Measurements from ENCODE around the gene FBXO47.

The FBXO47 gene

DNA sequence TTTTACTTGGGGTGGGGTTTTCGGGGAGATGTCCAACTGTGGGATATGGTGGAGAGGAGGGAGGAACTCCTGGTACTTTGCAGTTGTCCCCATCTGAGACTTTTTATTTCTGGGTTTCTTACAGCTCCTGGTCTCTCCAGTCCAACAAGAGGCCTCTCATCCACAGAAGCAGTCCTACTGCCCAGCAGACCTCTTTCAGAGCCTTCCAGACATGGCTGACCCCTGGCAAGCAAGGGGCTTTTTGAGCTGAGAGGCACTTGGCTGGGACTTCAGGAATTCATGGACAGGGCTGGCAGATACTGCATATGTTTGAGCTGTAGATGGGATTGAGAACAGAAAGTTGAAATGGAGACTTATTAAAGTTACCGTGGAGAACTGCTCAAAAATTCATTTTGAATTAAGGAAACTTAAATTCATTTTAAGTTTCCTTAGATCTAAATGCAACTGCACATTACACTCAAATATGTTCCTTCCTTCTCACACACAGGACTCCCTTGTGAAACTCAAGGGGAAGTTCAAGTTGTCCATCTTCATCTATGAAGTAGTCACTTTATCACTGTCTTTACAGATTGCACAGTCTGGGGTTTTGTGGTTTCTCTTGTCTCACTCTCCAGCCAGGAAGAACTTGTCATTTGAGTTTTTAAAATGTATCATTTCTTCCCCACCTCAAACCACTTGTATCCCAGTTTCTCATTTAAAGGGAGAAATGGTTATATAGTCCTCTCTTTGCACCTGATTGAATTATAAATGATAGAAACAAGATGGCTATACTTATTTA lies 40.7 kb downstream of the FBXO47 start:
- H3K4me3 ChIP-seq (ENCODE audit: low read depth, low read length): no peak overlapping the region
- TF ChIP-seq, protein P1, sequence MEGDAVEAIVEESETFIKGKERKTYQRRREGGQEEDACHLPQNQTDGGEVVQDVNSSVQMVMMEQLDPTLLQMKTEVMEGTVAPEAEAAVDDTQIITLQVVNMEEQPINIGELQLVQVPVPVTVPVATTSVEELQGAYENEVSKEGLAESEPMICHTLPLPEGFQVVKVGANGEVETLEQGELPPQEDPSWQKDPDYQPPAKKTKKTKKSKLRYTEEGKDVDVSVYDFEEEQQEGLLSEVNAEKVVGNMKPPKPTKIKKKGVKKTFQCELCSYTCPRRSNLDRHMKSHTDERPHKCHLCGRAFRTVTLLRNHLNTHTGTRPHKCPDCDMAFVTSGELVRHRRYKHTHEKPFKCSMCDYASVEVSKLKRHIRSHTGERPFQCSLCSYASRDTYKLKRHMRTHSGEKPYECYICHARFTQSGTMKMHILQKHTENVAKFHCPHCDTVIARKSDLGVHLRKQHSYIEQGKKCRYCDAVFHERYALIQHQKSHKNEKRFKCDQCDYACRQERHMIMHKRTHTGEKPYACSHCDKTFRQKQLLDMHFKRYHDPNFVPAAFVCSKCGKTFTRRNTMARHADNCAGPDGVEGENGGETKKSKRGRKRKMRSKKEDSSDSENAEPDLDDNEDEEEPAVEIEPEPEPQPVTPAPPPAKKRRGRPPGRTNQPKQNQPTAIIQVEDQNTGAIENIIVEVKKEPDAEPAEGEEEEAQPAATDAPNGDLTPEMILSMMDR (IDR thresholded peaks at IDR 0.05; ENCODE audit: borderline replicate concordance, insufficient read depth, low read depth, low read length): no peak

DNA sequence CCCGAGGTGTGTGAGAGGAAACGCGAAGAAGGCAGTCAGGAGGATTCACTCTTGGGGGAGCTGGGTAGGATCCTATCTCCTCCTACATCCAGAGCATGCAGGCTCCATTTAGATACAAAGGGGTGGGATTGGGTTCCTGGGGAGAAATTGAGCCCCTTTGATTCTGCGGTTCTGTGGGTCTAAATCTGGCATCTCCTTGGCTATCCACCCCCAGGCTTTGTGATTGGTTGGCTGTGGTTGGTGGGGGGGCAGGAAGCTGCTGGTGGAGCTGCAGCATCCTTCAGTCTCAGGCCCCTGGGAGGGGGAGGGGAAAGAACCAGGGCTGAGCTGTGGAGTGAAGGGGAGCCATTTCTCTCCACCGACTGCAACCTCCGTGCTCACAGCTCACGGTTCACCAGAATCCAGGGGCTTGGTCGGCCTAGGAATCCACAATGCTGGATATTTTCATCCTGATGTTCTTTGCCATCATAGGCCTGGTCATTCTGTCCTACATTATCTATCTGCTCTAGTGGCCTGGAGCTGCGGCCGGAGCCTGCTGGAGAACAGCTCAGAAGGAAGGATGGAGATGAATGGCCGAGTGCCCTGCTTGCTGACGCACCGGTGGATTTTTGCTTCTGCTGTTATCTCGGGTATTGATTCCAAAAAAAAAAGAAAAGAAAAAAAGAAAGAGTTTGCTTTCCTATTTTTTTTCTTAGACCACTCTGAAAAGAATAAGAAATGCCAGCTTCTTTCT lies 41.8 kb downstream of the FBXO47 start, which contains the start of gene LASP1NB:
Gene LASP1NB, plus strand, starts transcription at position 352 of the 733 bp plus-strand sequence.
- TF ChIP-seq, protein P1 (IDR thresholded peaks at IDR 0.05; ENCODE audit: borderline replicate concordance, insufficient read depth, low read depth, low read length): no peak
- no peak within 1 kb of the TSS for H3K4me3 ChIP-seq (ENCODE audit: low read depth, low read length)

DNA sequence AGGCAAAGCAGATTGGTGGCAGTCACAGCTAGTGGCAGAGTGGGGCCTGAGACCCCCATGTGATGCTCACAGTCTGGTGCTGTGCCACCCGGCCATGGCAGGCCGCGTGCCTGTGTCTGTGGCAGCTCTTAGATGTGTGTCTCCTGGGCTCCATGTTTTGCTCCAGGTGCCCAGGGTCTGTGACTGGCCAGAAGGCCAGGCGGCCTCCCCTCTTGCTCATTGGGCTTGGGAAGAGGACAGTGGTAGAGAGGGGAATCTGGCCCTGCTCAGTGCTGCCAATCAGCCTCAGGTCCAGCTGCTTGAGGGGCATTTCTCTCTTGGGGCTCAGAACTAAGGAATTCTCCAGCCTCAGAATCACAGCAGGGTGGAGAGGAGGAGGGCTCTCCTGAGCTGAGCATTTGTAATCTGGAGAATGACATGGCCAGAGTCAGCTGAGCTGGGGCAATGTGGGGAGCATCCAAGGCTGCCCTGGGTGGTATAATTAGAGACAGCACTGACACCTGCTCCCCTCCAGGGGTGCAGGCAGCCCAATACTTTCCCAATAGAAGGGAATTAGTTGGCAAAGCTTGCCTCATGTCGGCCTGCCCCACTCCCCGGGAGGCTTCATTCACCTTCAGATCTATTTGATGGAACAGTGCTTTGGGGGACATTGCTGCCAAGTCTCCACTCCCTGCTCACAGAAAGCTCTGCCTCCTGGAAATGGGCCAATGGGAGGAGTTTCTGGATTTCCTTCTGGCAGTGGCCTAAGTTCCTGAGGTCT lies 44.5 kb downstream of the FBXO47 start:
- TF ChIP-seq, protein P1 (IDR thresholded peaks at IDR 0.05; ENCODE audit: borderline replicate concordance, insufficient read depth, low read depth, low read length): no peak
- H3K4me3 ChIP-seq (ENCODE audit: low read depth, low read length): no peak overlapping the region

DNA sequence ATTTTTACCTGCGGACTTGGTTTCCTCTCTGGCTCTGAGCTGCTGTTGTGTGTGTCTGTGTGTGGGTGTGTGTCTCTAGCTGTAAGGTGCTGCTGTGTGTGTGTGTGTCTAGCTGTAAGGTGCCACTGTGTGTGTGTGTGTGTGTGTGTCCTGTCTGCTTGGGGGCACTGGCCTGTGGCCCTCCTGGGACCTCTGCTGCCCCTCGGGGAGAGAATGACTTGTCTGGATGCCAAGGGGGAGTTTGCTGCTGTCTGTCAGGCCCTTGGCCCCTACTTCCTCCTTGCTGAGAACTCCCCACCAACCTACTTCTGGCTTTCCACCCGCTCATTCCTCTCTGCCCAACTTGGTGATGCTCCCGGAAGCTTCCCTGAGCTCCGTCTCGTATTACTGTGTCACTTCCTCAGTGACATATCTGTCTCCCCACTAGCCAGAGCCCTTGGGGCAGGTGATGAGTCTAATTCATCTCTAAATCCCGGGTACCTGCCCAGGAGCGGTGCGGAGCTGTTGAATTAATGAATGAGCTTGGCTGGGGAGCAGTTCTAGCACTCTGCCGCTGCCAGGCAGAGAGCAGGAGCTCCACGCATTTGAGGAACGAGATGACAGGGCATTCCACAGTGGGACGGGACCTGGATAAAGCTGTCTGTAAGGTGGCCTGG lies 45.3 kb downstream of the FBXO47 start:
- H3K4me3 ChIP-seq (ENCODE audit: low read depth, low read length): no peak overlapping the region
- TF ChIP-seq, protein P1 (IDR thresholded peaks at IDR 0.05; ENCODE audit: borderline replicate concordance, insufficient read depth, low read depth, low read length): no peak

DNA sequence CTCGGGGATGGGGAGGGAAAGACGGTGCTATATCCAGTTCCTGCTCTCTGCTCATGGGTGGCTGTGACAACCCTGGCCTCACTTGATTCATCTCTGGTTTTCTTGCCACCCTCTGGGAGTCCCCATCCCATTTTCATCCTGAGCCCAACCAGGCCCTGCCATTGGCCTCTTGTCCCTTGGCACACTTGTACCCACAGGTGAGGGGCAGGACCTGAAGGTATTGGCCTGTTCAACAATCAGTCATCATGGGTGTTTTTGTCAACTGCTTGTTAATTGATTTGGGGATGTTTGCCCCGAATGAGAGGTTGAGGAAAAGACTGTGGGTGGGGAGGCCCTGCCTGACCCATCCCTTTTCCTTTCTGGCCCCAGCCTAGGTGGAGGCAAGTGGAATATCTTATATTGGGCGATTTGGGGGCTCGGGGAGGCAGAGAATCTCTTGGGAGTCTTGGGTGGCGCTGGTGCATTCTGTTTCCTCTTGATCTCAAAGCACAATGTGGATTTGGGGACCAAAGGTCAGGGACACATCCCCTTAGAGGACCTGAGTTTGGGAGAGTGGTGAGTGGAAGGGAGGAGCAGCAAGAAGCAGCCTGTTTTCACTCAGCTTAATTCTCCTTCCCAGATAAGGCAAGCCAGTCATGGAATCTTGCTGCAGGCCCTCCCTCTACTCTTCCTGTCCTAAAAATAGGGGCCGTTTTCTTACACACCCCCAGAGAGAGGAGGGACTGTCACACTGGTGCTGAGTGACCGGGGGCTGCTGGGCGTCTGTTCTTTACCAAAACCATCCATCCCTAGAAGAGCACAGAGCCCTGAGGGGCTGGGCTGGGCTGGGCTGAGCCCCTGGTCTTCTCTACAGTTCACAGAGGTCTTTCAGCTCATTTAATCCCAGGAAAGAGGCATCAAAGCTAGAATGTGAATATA lies 46.6 kb downstream of the FBXO47 start:
- H3K4me3 ChIP-seq (ENCODE audit: low read depth, low read length): no peak overlapping the region
- TF ChIP-seq, protein P1 (IDR thresholded peaks at IDR 0.05; ENCODE audit: borderline replicate concordance, insufficient read depth, low read depth, low read length): no peak
